Renal cortex interstitium (tissue), 11 donors: ENCODE data around the gene MRGPRD. TPM values are rescaled to one million over a fixed set of nuclear protein-coding genes. Genes with fewer than 3 reads are reported as not detected.
"Not testable (repeated sequence)": the region's sequence is repeated elsewhere in the genome, so short reads cannot be mapped to it uniquely, and the experiment has no call there.

Experiments
- DNase-seq, 11 donors: peaks; one replicate each; pipeline ENCODE4 v3.0.0-alpha.2; 2013; ENCODE audit warnings: low read depth in 9 of 11, low spot score in 4 of 11; ENCODE audit errors: extremely low read depth in 1 of 11
- polyA plus RNA-seq, 3 donors: library from polyadenylated mRNA; unstranded; fragments of 120-200 nt; gene quantifications; one replicate each; pipeline ENCODE4 v1.2.1, GENCODE V29; 2013; ENCODE audit not compliant: insufficient read length in 3 of 3

MRGPRD gene
- polyA plus RNA-seq, 3 donors, result not detected

DNA sequence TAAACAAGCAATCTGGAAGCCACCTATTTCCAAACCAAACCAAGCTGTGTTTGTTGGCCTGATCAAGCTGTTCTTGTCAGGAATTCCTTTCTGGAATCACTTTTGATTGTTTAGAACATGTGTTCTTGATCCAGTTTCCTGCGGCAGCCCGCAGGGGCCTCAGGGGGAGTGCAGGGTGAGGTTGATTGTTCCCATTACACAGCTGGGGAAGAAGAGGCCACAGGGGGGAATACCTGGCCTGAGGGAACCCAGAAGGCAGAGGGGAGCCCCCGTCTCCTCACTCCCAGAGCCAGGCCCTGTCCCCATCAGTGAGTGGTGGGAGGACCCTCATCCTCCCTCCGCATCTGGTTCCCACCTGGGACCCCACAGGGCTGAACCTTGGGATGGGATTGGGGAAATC lies 4.2 kb downstream of the MRGPRD start:
- no peak for DNase-seq

DNA sequence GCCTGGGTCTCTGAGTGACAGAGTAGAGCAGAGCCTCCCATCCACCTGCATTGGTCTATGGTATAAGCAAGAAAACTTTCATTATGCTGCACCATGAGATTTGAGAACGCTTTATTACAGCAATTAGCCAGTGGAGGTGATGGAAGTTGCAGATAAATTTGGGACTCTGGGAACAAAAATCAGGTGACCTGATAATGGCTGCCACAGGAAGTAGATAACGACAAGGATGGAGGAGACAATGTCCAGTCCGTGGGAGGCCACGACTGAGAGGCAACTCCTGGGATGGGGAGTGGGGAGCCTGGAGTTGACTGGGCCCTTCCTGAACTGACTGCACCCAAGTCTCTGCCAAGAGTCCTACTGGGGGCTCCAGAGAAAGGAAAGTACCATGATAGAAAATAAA lies 4.7 kb downstream of the MRGPRD start:
- no peak for DNase-seq

DNA sequence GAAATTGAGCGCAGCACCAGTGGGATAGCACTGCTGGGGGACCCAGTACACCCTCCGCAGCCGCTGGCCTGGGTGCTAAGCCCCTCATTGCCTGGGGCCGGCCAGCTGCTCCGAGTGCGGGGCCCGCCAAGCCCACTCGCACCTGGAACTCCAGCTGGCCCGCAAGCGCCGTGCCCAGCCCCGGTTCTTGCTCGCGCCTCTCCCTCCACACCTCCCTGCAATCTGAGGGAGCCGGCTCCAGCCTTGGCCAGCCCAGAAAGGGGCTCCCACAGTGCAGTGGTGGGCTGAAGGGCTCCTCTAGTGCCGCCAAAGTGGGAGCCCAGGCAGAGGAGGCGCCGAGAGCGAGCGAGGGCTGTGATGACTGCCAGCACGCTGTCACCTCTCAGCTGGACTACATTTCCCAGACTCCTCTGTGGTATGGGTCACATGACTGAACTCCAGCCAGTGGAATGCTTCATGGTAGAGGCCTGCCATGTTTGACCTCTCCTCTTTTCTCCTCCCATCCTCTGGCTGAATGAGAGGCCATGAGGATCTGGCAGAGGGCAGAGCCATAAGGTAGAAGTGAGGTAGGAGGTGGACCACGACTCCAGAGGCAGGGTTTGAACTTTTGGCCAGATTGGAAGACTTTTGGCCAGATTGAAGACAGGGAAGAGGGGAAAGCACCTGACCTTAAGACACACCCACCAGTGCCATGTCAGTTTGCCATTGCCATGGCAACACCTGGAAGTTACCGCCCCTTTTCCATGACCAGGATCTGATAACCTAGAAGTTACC lies 6.2 kb downstream of the MRGPRD start:
- DNase-seq, result no peak

GRCh38 chr11:68973706-68974105 lies 7.1 kb downstream of the MRGPRD start:
- DNase-seq, result not testable (repeated sequence)

- DNase-seq, result no peak
Measured at GRCh38 chr11:68973219-68973618, 7.6 kb downstream of the MRGPRD start.

DNA sequence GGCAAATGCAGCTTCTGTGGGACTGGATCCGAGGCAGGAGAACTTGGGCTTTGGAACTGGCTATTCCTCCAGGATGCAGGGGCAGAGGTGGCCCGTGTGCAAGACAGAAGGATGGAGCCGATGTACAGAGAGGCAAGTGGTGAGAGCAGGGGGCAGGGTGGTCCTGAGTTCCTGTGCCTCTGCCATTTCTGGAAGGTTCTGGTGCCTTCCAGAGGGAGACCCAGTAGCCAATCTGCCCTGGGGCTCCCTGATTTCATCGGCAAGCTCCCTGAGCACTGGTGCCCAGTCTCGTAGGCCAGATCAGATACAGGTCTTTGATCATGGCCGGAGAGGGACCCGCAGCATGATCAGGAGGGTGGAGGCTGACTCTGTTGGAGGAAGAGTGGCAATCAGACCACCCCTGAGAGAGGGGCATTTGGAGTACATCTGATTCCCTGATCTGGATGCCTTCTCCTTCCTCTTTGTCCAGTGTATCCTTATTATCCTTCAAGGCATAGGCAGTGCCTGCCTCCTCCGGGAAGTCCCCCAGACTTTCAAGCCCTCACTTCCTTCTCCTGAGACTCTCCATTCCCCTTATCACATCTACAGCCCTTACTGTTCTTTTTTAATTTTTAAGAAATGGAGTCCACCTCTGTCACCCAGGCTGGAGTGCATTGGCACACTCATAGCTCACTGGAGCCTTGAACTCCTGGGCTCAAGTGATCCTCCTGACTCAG lies 9.7 kb downstream of the MRGPRD start:
- no peak for DNase-seq

- DNase-seq, result no peak
Measured at GRCh38 chr11:68969386-68969785, 11.4 kb downstream of the MRGPRD start.

DNA sequence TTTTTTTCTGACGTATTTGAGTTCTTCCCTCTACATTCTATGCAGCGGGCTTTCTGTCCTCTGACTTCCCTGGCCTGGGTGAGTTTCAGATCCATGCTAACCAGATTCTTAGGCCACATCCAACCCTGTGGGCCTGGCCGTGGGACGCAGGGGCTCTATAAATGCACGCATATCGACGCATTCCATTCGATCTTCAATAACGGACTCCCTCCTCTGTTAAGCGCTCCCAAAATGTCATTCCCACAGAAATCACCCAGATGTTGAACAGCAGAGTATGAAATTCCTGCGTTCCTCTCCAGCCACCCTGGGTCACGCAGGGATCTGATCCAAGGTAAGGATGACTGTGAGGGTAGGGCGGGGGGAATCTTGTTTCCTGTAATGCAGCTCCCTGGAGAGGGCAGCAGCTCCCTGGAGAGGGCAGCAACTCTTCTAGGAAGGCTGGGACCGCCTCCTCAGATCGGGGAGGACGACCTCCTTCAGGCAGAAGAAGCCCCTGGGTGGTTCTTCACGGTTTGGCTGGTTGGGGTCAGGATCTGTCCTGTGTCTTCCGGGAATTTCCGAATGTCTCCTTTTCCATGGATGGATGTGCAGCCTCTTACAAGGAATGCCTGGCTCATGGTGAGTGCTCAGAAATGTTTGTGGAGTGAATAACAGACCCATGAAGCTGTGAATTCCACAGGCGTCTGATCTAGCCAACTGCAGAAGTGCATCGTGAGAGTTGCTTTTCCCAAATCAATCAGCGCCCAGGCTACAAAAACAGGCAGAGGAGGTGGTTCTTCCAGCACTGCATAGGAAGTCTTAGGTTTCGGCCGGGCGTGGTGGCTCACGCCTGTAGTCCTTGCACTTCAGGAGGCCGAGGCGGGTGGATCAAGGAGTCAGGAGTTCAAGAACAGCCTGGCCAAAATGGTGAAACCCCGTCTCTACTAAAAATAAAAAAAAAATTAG lies 12.2 kb downstream of the MRGPRD start:
- no peak for DNase-seq

- no peak for DNase-seq
Measured at GRCh38 chr11:68966894-68967780, 13.6 kb downstream of the MRGPRD start.

GRCh38 chr11:68965901-68966853 lies 14.6 kb downstream of the MRGPRD start:
- no peak for DNase-seq

- no peak for DNase-seq
Measured at GRCh38 chr11:68963779-68964178, 17.0 kb downstream of the MRGPRD start.

DNA sequence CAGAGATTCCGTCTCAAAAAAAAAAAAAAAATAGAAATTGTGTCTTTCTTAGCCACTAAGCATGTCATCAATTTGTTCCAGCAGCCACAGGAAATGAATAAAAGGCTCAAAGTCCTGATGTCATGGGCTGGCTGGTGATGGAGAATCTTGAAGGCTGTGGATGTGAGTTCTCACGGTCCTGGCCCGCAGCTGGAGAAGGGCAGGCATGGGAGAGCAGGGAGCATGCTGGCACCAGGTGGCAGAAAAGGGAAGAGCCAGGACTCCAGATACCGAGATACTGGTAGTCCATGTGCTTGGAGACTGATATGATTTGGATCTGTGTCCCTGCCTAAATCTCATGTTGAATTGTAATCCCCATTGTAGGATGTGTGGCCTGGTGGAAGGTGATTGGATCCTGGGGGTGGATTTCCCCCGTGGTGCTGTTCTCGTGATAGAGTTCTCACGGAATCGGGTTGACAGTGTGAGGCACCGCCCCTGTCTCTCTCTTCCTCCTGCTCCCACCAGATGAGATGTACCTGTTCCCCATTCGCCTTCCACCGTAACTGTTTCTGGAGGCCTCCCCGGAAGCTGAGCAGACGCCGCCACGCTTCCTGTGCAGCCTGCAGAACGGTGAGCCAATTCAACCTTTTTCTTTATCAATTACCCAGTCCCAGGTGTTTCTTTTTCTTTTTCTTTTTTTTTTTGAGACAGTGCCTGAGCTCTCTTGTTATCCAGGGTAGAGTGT lies 18.1 kb downstream of the MRGPRD start:
- no peak for DNase-seq

DNA sequence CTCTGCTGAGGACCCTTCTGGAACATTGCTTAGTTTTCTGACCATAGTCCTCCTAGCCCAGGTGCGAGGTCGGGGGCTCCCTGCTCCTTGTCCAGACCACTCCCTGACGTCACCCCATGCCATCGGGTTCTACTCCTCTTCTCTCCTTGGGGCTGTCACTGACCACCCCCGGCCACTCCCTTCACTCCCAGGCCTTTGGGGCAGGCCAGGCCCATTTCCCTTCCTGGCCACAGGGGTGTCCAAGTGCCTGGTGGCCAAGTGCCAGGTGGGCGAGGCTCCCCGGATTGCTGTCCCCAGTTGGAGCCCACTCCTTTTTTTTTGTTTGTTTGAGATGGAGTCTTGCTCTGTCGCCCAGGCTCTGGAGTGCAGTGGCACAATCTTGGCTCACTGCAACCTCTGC lies 19.5 kb downstream of the MRGPRD start:
- no peak for DNase-seq

DNA sequence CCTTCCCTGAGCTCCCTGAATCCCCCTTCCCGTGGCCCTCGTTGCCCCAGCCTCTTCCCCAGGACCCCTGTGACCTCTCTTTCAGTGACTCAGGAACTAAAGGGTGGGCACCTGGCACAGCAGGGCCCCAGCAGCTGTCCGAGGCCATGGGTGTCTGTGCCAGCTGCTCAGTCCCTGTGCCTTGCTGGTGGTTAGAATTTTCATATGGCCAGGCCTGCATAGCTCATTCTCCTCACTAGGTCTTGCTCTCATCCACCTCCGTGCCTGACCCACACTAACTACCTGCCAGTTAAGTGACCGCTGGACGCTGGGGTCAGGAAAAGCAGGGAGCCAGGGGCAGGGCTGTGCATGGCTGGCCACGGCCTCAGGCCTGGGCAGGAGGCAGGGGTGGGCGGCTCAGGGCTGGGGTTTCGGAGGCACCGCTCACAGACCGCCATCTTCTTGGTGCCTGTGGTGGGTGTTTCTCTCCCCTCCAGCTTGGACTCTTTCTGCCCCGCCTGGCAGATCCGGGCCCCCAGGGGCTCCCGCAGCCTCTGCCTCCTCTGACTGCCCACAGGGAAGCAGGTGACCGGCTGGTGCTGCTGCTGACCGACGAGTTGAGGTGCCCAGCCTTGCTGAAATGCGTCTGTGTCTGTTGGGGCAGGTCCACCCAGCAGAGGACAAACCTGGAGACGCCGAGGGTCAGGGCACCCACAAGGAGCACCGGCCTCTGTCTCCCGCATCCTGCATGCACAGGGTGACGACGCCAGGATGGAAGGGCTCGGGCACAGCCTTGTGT lies 20.3 kb downstream of the MRGPRD start:
- DNase-seq, result no peak

DNA sequence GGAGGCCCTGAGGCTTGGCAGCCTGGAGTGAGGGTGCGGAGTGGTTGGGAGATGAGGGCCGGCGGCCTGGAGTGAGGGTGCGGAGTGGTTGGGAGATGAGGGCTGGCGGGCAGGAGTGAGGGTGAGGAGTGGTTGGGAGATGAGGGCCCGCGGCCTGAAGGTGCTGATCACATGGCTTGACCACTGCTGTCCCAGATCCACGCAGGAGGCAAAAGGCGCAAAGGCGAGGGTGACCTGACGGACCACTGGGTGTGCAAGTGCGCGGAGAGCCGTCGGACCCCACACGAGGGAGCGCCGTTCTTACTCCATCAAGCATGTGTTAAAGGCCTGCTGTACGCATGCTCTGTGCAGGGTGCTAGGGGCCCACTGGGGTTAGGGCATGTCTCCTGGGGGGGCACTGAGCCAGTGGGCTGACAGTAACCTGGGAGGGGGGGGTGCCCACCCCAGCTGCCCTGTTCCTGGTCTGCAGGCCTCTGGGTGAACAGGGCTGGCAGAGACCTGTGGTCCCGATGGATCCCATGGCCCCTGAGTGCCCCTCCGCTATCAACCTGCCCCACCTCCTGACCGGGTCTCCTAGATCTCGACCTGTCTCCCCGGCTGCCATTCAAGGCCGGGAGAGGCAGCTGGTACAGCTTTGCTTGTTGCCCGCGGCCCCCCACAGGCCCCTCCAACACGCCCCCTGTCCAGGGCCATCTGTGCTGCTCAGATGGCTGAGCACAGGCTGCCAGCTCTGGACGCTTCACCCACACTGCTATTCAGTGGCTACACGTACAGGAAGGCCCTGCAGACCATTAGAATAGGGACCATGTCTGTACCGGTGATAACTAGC lies 21.1 kb downstream of the MRGPRD start:
- no peak for DNase-seq
